Measurements from ENCODE around the gene OR5T2. TPM values are rescaled to one million over a fixed set of nuclear protein-coding genes. Genes with fewer than 3 reads are reported as not detected.

OR5T2 gene
- total and polyA plus RNA-seq, 7 donors: not detected

GRCh38 chr11:56214537-56214936 is 19.5 kb downstream of the OR5T2 start:
- Histone ChIP-seq H3K4me3 (no peak overlapping the region), H3K36me3 (no peaks in the 10 kb centered on the region), H3K4me1 (no peaks in the 10 kb centered on the region), H3K27ac (no peak overlapping the region), H3K27me3 (no peaks in the 10 kb centered on the region), H3K9me3 (peaks cover 0 to 7% (median 0%) of the 10 kb centered on the region in 4 donors)
- WGBS, 2 donors: 68 to 80% methylated on average over 2 of the region's 2 CpGs
- no peak for DNase-seq
- intact Hi-C loops (cut with DNase I): no loop called here
- no peak for TF ChIP-seq POLR2A (IDR thresholded peaks at IDR 0.05)
- TF ChIP-seq EP300 (IDR thresholded peaks at IDR 0.05): no peak
- TF ChIP-seq POLR2AphosphoS5 (IDR thresholded peaks at IDR 0.05): no peak
- TF ChIP-seq, protein P1, sequence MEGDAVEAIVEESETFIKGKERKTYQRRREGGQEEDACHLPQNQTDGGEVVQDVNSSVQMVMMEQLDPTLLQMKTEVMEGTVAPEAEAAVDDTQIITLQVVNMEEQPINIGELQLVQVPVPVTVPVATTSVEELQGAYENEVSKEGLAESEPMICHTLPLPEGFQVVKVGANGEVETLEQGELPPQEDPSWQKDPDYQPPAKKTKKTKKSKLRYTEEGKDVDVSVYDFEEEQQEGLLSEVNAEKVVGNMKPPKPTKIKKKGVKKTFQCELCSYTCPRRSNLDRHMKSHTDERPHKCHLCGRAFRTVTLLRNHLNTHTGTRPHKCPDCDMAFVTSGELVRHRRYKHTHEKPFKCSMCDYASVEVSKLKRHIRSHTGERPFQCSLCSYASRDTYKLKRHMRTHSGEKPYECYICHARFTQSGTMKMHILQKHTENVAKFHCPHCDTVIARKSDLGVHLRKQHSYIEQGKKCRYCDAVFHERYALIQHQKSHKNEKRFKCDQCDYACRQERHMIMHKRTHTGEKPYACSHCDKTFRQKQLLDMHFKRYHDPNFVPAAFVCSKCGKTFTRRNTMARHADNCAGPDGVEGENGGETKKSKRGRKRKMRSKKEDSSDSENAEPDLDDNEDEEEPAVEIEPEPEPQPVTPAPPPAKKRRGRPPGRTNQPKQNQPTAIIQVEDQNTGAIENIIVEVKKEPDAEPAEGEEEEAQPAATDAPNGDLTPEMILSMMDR (IDR thresholded peaks at IDR 0.05): no peak

DNA sequence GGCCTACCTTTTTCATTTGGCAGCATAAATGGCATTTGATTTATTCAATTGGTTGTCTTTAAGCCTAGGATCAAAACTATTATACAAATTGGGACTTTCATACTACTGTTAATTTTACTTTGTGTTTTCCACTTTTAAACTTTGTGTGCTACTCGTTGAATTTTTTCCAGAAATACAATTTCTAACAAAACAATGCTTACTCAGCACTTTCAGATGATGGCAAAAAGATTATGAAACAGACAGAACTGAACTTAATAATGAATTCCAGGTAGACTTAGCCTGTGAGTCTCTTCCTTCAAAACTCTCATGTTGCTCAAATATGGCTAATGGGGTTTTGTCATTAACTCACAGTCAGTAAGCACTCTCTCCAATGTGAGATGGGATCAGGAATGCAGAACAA is 26.3 kb downstream of the OR5T2 start:
- Histone ChIP-seq H3K4me3 (no peak overlapping the region), H3K27me3 (no peaks in the 10 kb centered on the region), H3K9me3 (peaks cover 0 to 7% (median 0%) of the 10 kb centered on the region in 4 donors), H3K27ac (no peak overlapping the region), H3K36me3 (no peaks in the 10 kb centered on the region), H3K4me1 (no peaks in the 10 kb centered on the region)
- no peak for TF ChIP-seq POLR2AphosphoS5 (IDR thresholded peaks at IDR 0.05)
- TF ChIP-seq EP300 (IDR thresholded peaks at IDR 0.05): no peak
- TF ChIP-seq, protein P1 (IDR thresholded peaks at IDR 0.05): no peak
- no peak for TF ChIP-seq POLR2A (IDR thresholded peaks at IDR 0.05)
- WGBS, 2 donors: 76 to 79% methylated on average over 1 of the region's 1 CpG
- intact Hi-C loops (cut with DNase I): no loop called here
- no peak for DNase-seq

DNA sequence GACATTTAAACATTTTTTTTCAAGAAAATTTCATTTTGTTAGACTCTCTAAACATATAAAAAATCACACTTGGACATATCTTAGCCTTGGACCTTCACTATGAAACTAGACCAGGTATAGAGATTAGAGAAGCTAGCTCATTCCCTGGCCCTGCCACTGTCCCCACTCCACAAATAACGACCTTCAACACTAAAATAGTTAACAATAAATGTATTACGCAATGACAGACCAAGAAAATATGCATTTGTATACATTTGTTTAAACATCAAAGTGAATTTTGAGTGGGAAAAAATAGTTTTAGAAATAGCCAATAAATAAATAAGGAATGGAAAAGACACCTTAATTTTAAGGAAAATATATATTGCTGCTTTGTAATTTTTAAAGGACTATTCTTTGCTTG is 36.7 kb downstream of the OR5T2 start:
- H3K36me3 ChIP-seq: no peaks in the 10 kb centered on the region
- no peak overlapping the region for H3K4me3 ChIP-seq
- WGBS, 2 donors: 63 to 70% methylated on average over 2 of the region's 2 CpGs
- H3K27ac ChIP-seq: no peak overlapping the region
- no peaks in the 10 kb centered on the region for H3K4me1 ChIP-seq
- no peaks in the 10 kb centered on the region for H3K9me3 ChIP-seq
- H3K27me3 ChIP-seq: no peaks in the 10 kb centered on the region
- no peak for DNase-seq
- TF ChIP-seq, protein P1 (IDR thresholded peaks at IDR 0.05): no peak
- TF ChIP-seq EP300 (IDR thresholded peaks at IDR 0.05) (no peak), POLR2A (IDR thresholded peaks at IDR 0.05) (no peak), POLR2AphosphoS5 (IDR thresholded peaks at IDR 0.05) (no peak)
- intact Hi-C loops (cut with DNase I): no loop called here

DNA sequence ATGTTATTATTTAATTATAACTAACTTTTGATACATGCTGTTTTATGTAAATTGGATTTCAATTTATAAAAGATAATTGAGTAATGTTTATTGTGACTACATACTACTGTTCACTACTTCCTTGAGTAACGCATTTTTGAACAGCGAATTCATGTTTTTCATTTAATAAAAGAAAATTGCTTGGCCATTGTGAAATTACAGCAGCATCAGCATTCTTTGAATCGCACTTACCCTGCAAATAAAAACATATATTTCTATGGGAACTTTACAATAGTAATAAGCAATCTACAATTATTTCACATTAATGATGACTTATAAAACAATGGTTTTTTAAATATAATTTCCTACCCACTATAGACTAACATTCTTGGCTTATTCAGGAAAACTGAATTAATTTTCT is 37.4 kb downstream of the OR5T2 start:
- intact Hi-C loops (cut with DNase I): no loop called here

More for the DNA sequence above, 37.4 kb downstream of the OR5T2 start:
- H3K9me3 ChIP-seq: no peaks in the 10 kb centered on the region
- H3K4me3 ChIP-seq: no peak overlapping the region
- H3K36me3 ChIP-seq: no peaks in the 10 kb centered on the region
- TF ChIP-seq POLR2AphosphoS5 (IDR thresholded peaks at IDR 0.05) (no peak), POLR2A (IDR thresholded peaks at IDR 0.05) (no peak), EP300 (IDR thresholded peaks at IDR 0.05) (no peak)
- TF ChIP-seq, protein P1 (IDR thresholded peaks at IDR 0.05): no peak
- no peaks in the 10 kb centered on the region for H3K4me1 ChIP-seq
- H3K27me3 ChIP-seq: no peaks in the 10 kb centered on the region
- DNase-seq: no peak
- 93 to 94% methylated on average over 3 of the region's 3 CpGs for WGBS, 2 donors
- no peak overlapping the region for H3K27ac ChIP-seq

All from sigmoid colon (tissue), 7 donors.